Esophagus mucosa (tissue), 1 donor: ENCODE results near the gene SLC5A3. TPM values are rescaled to one million over a fixed set of nuclear protein-coding genes. Genes with fewer than 3 reads are reported as not detected.

Experiments used
- ATAC-seq: fragments of 200-7000 bp; cut with Tn5 transposase; one replicate; pipeline ENCODE4 v1.9.1; 2020
- total RNA-seq: library from RNA; stranded (reverse); gene quantifications from one replicate; pipeline ENCODE4 v1.2.4, GENCODE V29; 2023
- donor health status: DM: yes; HTN: yes; CAD: no.

SLC5A3 gene
- total RNA-seq, 1 donor from 2014 or later, result 5.6 TPM

- no peak for ATAC-seq
These were observed 32.7 kb downstream of the SLC5A3 start for GRCh38 chr21:34105947-34106541.

DNA sequence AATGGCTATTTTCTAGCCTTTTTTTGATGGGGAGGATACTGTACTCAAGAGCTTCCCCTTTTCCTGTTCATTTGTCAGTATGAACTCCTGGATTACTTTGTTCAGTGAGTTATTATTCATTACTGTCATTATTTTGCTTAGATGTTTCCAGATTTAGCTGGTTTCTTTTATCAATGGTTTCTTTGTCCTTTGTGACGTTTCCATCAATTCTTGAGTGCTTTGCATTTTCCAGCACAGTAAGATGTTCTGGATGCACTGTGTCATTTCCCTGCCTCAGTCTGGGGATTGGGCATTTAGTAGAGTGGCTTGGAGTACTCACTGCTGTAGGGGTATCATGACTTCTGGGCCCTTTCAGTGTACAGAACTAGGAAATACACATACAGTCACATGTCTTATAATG lies 34.2 kb downstream of the SLC5A3 start:
- no peak for ATAC-seq

DNA sequence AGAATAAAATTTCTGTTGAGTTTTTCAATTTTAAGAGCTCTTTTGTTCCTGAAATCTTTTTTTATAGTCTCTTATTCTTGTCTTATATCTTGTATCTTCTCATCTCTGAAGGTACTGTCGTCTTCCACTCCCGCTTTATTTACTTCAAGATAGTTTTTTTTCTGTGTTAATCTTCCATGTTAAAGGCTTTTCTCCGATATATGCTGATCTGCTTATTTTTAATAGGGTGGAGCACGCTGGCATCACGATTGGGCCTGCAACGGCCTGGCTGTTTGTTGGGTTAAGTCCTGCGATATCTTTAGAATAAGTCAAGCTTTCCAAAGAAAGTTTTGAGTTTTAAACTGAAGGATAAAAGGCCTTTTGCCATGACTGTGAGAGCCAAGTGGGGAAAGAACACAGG lies 35.7 kb downstream of the SLC5A3 start:
- ATAC-seq, result no peak

- ATAC-seq, result no peak
These were observed 37.3 kb downstream of the SLC5A3 start for GRCh38 chr21:34110594-34111202.

DNA sequence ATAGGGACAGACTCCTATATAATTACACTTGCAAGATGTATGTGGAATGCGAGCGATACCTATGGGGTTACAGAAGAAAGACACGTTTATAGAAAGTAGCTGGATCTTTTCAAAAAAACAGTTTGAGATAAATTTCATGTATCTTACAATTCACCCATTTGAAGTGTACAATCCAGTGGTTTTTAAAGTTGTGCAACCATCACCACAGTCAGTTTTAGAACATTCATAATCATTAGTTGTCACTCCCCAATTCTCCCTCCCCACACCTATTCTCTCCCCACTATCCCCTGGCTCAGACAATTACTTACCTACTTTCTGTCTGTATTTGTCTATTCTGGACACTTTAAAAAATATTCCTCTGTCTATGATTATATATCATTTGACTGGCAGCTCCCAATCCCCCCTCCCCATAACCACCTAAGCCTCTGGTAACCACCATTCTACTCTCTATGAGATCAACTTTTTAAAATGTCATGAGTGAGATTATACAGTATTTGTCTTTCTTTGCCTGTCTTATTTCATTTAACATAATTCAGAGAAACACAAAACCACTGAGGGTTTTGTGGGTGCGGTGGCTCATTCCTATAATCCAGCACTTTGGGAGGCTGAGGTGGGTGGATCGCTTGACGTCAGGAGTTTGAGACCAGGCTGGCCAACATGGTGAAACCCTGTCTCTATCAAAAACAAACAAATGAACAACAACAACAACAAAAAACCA lies 39.1 kb downstream of the SLC5A3 start:
- ATAC-seq, result no peak

GRCh38 chr21:34113842-34114241 lies 40.5 kb downstream of the SLC5A3 start:
- ATAC-seq, result no peak

GRCh38 chr21:34115160-34115559 lies 41.8 kb downstream of the SLC5A3 start:
- ATAC-seq, result no peak

GRCh38 chr21:34116569-34116968 lies 43.2 kb downstream of the SLC5A3 start:
- ATAC-seq, result no peak

- no peak for ATAC-seq
These were observed 47.5 kb downstream of the SLC5A3 start for GRCh38 chr21:34120867-34121266.

DNA sequence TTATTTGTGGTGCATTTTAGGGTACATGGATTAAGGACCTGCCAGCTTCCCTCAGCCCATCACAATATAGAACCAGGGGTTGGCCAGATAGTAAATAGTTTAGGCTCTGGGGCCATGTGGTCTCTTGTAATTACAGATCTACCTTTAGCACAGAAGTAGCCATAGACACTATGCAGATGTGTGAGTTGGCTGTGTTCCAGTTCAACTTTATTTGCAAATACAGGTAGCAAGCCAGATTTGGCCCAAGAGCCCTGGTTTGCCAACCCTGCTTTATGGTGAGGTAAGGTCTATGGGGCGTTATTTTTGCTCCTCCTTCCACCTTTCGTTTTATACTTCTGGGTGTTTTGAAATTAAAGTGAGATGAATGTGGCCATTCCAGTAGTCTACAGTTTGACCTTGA lies 48.7 kb downstream of the SLC5A3 start:
- ATAC-seq, result no peak

Other genes starting within 250 kb of the SLC5A3 start
- gene ATP5PO, start 157.8 kb upstream of the SLC5A3 start, total RNA-seq, result 236 TPM
- gene MRPS6, start within 50 bp of the SLC5A3 start, total RNA-seq, result 31.0 TPM